HG03097 (cell line): Measurements from ENCODE around the gene KCND3.

ENCODE experiments used
- ATAC-seq: cut with Tn5 transposase; IDR thresholded peaks from one replicate; pipeline ENCODE4 v1.9.1; 2021; ENCODE audit not compliant: unreplicated experiment, low FRiP score

Gene KCND3

GRCh38 chr1:111988743-111989453 is 570 bp downstream of the KCND3 start:
- ATAC-seq: no peak

GRCh38 chr1:111988377-111988742 is 1.1 kb downstream of the KCND3 start:
- ATAC-seq: no peak

GRCh38 chr1:111987502-111987901 is 2.0 kb downstream of the KCND3 start:
- no peak for ATAC-seq

- ATAC-seq: no peak
These were observed 6.0 kb downstream of the KCND3 start for GRCh38 chr1:111983500-111983899.

DNA sequence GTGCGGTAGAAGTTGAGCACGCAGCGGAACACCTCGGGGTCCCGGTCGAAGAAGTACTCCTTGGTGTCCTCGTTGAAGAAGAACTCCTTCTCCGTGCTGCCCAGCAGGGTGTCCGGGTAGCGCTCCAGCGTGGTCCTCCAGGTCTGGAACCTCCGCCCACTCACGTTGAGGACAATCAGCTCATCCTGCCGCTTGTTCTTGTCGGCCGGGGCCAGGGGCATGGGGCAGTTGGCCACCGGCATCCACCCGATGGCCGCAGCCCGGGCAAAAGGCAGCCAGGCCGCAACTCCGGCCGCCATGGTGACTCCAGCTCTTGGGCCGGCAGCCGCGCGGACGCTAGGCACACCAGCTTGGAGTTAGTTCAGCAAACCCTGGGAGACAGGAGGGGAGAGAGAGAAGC is 7.0 kb downstream of the KCND3 start:
- no peak for ATAC-seq

GRCh38 chr1:111981871-111982270 is 7.6 kb downstream of the KCND3 start:
- ATAC-seq: no peak

GRCh38 chr1:111981090-111981489 is 8.4 kb downstream of the KCND3 start:
- ATAC-seq: no peak

GRCh38 chr1:111980686-111981085 is 8.8 kb downstream of the KCND3 start:
- no peak for ATAC-seq

GRCh38 chr1:111978695-111979094 is 10.8 kb downstream of the KCND3 start:
- ATAC-seq: no peak

GRCh38 chr1:111977378-111977777 is 12.1 kb downstream of the KCND3 start:
- no peak for ATAC-seq

DNA sequence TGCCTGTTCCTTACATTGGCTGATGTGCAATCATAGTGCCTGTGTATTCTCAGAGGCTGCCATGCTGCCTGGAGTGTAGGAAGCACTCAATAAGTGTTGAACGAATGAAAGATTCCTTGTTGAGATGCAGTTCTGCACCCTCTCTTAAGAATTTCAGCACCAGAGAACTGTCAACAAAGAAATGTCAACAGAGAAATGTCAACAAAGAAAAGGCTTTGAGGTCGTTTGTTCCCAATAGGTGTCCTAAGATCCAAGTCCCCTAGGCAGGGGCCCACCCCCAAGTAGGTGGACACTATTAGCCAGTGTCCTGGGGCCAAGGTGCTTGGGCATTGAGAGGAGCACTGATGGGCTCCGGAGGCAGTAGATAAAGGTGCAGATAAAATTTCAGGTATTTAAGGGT is 12.6 kb downstream of the KCND3 start:
- ATAC-seq: no peak

DNA sequence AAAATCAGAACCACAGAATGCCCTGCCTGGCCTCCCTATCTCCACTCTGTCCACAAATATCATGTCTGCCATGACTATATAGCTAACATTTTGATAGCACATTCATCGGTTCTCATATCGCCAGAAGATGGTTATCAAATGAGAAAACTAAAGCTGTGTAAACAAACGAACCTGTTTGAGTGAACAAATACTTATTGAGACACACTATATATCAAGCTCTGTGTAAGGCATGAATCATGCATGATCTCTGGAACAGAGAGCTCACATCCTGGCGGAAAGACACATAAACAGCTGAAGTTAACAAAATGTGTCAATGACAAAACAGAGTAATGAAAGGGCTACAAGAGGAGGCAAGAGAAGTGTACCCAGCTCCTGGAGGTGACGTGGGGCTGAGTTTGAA is 13.1 kb downstream of the KCND3 start:
- no peak for ATAC-seq

- no peak for ATAC-seq
These were observed 16.2 kb downstream of the KCND3 start for GRCh38 chr1:111973150-111973790.

GRCh38 chr1:111971396-111971795 is 18.1 kb downstream of the KCND3 start:
- ATAC-seq: no peak

- no peak for ATAC-seq
These were observed 21.0 kb downstream of the KCND3 start for GRCh38 chr1:111968511-111968910.

GRCh38 chr1:111967886-111968285 is 21.6 kb downstream of the KCND3 start:
- no peak for ATAC-seq

DNA sequence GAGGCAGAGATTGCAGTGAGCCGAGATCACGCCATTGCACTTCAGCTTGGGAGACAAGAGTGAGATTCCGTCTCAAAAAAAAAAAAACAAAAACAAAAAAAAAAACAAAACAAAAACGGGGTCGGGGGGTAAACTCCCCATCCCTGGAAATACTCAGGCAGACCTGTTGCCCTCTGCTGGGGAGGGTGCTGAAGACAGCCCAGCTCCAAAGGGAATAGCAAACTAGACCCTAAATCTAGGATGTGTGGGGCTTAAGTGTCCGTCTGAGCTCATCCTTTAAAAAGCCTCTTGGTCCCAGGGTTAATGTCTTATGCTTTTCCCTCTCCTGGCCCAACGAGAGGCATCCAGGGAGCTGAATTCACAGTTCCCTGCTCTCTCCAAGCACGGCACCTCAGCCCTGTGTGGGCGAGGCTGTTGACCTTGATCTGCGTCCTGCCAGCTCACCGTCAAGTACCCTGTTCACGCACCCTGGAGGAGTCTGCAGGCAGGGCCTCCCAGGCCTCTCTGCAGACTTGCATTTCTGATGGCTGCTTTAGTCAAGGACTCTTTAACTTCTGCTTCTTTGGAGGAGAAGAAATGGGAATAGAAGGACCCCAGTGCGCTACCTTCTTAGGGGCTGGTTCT is 22.3 kb downstream of the KCND3 start:
- ATAC-seq: no peak

DNA sequence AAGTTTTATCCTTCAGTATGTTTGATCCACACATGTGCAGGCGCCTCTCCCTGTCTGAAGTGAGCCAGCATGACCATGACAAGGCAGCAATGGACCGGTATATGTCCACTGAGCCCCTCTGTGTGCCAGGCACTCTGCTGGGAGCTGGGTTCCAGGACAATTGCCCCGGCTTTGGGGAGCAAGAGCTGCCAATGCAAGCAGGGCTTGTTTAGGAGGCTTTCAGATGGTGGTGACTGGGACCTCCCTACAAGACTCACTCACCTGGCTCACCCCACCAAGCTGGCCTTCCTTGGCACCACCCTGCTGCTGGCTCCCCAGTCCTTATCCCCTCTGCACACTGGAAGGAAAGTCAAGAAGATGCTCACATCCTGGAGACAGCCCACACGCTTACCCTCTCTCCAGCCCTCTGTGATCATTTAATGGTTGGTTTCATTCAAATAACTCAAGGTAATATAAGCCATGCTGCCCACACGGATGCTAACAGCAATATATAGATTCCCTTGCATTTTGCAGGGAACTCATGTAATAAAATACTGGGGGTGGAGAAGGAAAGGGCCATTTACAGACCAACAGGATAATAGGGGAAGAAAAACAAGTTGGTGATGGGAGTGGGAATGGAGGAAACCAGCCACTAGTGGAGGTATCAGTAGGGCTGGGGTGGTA is 23.6 kb downstream of the KCND3 start:
- no peak for ATAC-seq

DNA sequence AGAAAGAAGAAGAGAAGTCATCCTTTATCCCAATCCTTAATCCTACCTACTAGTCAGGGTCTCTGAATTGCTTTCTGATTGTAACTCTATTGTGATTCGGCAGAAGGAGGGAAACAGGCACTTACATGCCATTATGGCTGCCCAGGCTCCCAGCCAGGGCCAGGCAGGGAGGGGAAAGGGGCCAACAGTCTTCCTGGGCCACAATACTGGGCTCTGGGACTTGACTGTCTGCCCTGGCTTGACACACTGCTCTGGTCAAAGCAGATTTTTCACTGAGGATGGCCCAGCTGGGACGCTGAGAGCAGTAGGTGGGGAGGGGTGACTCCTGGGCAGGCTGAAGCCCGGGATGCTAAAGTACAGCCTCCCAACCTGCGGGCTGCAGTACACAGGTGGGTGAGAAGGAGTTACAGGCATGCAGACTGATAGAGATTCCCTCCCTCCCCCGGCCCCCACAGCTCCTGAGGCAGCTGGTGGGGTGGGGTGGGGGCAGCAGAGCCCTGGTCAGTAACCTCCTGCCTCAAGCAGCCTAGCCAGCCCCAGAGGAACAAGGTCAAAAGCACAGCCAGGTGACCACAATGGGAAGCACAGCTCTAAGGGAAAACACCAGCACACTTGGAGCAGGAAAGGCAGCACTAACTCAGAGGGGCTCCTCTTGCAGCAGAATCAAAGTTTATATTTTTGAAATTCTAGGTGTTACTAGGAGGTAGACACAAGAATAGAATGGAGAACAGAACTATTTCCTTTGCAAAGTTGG is 25.3 kb downstream of the KCND3 start:
- no peak for ATAC-seq

DNA sequence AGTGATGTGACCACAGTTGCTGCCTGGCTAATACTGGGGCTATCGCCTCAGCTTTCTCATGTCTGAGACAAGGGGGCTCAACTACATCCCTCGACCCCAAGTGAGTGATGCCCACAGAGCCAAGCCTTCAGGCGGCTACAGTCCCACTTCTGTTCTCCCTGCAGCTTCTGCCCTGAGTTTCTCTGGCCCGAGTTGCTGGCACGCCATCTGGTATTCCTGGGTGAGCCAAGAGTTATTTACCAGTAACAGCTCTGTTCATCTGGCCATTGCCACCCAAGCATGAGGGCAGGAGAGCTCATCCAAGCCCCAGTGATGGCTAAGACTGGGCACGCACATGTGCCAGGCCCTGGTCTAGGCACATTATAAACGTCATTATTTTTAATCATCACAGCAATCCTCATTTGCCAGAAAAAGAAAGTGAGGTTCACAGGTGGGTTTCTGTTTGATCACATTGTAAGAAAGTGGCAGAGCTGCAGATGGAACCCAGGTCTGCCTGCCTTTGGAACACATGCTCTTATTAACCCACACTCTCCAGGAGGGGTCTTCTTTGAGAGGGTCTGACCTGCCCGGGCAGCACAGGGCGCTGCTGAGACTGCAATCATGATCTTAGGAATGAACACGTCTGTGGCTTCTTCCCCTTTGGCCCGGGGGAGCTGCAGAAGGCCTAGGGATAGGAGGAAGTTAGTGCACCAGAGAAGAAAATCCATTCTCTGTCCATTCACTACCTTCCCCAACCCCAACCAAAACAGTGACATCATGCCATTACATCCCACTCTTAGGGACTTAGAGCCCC is 27.5 kb downstream of the KCND3 start:
- ATAC-seq: no peak
